Effector CD8-positive, alpha-beta T cell (primary cell): ENCODE measurements around the gene MRPL27.
"Not testable (repeated sequence)": the region's sequence is repeated elsewhere in the genome, so short reads cannot be mapped to it uniquely, and the experiment has no call there.

ENCODE experiments used
- DNase-seq: peaks from one replicate; lab custom pipeline; 2025; lab: John Stamatoyannopoulos, UW

MRPL27 gene

GRCh38 chr17:50345432-50346312 is 27.3 kb downstream of the MRPL27 start, which contains the start of gene XYLT2:
XYLT2 (plus strand) TSS chr17:50346126; CDS start chr17:50346141, 15 bp downstream.
- DNase-seq, result peak; percentile 90

- DNase-seq, result no peak
These were observed 28.1 kb downstream of the MRPL27 start for GRCh38 chr17:50344731-50345365.

DNA sequence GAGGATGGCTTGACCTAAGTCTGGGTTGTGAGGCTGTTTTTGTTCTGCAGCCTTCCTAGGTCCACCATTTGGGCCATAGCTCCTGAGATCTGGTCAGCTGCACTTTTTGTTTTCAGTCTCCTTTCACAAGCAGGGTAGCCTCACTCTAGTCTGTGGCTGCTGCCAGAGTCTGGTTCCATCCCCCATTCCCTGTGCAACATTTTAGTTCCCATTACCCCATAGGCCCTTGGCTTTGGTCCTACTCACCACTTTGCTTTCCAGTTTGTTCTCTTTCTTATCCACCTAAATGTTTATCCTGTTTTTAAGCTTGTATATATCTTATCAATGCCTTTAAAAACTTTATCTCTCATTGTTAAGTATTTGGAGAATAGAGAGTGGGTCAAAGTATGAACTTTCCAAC is 33.6 kb downstream of the MRPL27 start:
- no peak for DNase-seq

- no peak for DNase-seq
These were observed 34.3 kb downstream of the MRPL27 start for GRCh38 chr17:50338645-50339044.

DNA sequence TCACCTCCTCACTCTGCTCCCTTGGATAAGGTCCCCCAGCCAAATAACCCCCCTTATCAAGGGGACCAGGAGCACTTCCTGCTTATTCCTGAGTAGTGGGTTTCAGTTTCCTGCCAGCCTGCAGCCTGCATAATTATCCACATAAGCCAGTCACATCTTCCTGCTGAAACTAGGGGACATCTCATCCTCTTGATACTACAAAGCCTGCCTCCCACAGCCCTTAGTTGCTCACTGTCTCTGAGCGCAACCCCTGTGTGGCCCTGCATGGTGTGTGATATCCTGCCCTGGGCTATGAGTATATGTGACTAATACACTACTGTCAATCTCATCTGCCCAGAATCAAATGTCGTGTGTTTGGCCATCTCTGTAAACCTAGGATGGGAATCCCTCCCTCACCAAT is 35.0 kb downstream of the MRPL27 start:
- DNase-seq, result no peak

DNA sequence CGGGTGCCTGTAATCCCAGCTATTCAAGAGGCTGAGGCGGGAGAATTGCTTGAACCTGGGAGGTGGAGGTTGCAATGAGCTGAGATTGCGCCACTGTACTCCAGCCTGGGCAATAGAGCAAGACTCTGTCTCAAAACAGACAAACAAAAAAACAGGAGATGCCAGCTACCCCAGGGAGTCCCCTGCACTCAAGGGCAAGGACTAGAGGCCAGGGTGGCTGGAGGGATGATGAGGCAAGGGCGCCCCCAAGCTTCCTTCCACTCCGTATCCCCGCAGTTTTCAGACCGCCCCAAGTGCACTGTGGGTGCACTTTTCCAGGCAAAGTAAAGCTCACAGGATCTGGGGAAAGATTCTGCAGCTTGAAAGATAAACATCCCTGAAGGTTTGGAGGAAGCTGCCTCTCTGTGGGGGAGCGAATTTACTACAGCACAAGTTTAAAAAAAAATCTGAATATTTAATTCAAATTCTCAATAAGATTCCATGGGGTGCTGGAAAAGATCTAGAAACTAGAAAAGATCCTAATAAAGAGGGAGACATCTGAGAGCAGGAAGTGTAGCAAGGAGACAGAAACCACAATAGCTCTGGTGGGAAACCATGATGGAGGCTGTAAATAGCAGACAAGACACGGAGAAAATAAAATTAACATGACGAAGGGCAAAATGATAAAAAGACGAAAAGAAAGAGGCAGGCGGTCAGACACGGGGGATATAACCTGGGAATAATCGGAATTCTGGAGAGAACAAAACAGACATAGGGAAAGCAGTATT is 39.5 kb downstream of the MRPL27 start:
- not testable (repeated sequence) for DNase-seq

GRCh38 chr17:50332196-50332595 is 40.8 kb downstream of the MRPL27 start:
- DNase-seq, result no peak

DNA sequence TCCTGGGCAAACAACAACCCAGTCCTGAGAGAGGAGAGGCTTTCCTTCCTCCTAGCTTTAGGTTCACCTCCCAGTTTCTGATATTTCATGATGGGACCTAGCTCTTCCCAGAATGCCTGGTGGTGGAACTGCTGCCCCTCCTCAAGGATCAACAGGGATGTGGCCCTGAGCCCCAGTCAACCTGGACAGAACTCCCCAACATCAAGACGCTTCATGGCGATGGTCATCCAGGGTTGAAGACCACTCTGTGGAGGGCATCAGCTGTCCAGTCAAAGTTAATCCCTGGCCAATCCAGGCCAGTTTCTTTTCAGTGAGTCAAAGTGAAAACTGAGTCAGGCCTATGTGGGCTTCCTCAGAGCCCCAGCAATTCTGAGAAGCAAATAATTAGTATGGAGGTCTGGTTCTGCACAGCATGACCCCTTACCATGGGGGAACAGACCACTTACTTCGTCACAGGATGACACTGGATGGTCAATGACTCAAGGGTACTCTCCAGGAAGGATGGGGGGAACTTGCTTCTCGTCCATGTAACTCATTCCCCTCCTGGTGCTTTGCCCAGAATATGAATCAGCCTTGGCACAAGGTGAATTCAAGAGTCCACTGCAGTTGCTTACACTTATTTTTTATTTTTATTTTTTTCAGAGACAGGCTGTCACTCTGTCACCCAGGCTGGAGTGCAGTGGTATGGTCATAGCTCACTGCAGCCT is 41.7 kb downstream of the MRPL27 start:
- no peak for DNase-seq

- DNase-seq, result no peak
These were observed 42.7 kb downstream of the MRPL27 start for GRCh38 chr17:50330151-50330775.

DNA sequence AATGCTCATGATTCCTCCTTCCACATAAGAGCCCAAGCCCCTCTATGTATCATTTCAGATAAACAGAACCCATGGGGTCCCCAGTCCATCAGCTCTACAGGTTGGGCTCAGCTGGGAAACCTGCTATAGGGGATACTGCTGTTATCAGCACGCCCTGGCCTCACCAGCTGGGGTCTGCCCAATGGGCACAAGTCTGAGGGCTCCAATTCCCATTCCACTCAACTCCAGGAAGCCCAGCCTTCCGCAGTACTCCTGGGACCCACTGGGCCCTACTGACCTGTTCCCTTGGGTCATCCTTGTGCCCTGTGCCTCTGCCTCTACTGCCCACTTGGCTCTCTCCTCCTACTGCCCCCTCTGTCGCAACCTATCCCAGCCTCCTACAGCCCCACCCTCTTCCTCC is 43.3 kb downstream of the MRPL27 start:
- DNase-seq, result no peak

DNA sequence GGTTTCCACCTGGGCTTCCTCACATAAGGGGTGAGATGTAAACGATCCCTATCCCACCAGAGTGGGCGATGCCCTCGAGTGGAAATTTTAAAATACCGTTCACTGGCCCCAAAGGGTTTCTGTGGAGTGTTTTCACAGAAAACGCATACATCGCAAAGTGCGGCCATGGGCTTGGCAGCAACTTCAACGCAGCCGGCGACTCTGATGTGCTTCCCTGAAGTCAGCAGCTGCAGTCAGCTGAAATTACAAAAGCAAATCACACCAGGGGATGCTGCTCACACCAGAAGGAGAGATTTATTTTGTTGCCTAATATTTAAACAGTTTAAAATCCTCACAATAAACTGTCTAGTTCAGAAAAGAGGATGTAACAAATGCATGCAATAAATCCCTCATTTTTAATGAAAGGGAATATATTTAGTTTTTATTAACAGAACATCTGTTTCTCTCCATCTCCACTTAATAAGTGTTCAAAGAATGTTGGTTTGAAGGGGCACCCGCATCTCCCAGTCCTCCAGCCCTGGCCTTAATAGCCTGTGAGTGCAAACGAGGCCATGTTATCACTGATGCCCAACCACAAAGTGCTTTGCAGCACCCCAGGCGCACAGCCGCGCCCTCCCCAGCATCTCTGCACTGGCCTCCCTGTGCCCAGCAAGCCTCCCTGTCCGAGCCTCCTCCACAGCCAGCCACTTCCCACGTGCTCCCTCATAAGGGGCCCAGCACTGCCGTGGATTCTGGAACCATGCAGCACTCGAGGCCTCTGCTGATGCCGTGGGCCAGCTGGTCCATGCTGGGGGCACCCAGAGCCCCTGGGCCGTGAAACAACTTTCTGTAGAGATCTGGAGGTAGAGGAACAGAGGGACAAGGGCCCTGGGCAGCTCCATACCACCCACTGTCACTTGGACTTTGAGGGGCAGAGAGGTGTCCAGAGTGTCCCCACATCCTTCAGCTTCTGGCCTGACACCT is 44.3 kb downstream of the MRPL27 start:
- DNase-seq, result no peak

- DNase-seq, result no peak
These were observed 46.1 kb downstream of the MRPL27 start for GRCh38 chr17:50326831-50327364.

- DNase-seq, result no peak
These were observed 47.1 kb downstream of the MRPL27 start for GRCh38 chr17:50325906-50326305.

- DNase-seq, result no peak
These were observed 49.9 kb downstream of the MRPL27 start for GRCh38 chr17:50323060-50323459.

DNA sequence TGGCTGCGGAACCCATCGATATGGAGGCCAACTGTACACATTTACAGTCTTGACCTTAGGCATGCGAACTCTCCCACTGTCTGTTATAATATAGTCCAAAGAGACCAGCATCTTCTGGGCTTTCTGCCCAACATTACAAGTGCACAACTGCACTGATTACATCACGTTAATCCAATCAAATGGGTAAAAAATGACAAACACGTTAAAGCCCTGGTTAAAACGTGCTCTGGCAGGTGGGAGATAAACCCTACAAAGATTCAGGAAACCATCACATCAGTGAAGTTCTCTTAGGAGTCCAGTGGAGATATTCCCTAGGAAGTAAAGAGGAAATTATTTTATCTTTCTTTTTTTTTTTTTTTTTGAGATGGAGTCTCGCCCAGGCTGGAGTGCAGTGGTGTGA is 50.7 kb downstream of the MRPL27 start:
- DNase-seq, result no peak

GRCh38 chr17:50319306-50320004 is 53.5 kb downstream of the MRPL27 start:
- no peak for DNase-seq

DNA sequence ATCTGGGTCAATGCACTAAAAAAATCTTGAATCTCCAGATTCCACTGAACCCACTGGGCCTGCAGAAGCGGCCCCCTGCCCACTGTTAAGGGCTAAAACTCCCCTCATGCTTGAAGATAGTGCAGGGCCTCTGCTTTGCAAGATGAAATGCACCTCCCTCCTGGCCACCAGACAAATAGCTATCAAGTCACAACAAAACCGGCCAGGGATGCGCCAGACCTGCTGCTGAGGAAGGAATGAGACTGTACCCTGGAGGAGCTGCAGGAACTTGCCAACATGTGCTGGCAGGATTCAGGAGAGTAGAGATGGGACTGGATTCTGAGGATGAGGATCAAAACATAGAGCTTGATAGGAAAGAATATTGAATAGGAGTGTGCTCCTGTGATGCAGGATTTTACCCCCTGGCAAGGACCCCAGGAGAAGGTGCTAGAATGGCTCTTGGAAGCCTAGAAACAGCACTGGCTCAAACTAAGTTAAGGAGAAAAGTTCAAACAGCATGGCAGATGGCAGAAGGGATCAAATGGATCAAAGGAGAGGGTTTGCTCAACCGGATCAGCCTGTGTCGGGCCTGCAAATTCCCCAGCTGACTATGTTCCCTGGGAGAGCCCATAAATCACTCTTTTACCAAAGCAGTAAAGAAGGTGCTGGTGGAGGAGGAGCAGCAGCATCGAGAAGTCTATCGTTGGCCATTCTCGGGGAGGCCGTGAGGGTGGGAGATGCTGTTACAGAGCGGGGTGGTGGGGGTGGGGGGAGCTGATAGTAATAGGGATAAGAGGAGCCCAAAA is 54.3 kb downstream of the MRPL27 start:
- no peak for DNase-seq
